ENCODE data around the gene ARHGAP32. TPM values are rescaled to one million over a fixed set of nuclear protein-coding genes. Genes with fewer than 3 reads are reported as not detected.
"Not testable (repeated sequence)": the region's sequence is repeated elsewhere in the genome, so short reads cannot be mapped to it uniquely, and the experiment has no call there.

ARHGAP32 gene
- total RNA-seq, 1 donor from 2014 or later: 42.3 TPM

DNA sequence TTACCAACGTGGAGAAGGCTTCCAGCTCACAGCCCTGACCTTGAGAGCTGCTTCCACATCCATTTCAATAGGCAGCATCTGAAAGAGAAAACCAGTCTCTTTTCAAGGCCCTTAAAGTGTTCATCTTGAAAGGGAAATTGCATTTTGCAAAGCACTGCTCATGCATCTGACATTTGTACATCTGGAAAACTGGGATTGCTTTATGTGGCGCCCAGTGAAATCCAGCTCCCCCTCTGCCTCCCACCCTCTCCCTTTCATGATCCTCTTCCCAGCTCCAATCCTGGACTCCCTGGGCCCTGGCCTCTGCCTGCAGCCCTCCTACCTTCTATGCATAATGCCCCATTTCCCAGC, 266.9 kb downstream of the ARHGAP32 start:
- H3K4me3 Mint-ChIP-seq (ENCODE audit: low read depth): no peak overlapping the region
- H3K4me1 Mint-ChIP-seq (ENCODE audit: low read depth): no peaks in the 10 kb centered on the region

DNA sequence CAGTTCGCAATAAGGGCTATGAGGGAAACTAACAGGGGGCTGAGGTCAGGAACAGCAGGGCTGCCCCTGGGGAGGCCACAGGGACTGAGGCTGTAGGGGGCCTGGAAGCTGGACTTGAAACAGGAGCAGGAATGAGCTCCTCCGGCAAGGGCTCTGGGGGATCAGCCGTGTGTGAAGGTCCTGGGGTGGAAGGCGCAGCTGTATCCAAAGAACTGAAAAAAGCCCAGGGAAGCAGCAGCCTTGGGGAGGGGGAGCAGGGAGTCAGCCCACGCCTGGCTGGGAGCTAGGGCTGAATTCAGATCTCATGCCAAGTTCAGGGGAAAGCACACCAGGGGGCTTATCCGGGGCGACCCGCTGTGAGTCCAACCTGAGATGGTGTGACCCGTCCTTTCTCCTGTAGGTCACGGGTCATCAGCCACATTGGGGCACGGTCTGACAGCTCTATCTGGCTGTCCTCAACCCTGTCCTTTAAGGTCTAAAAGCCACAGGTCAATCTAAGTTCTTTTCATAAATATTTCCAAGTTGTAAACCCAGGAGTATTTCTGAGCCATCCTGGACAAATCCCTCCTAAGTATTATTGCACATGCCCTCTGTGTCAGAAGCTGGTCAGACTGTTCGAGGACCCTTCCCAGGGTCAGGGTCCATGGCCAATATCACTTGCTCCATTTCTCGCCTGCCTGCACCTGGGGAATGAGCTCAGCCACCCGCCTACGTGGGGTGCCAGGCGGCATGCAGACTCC, 267.4 kb downstream of the ARHGAP32 start:
- no peak overlapping the region for H3K4me3 Mint-ChIP-seq (ENCODE audit: low read depth)
- no peaks in the 10 kb centered on the region for H3K36me3 Mint-ChIP-seq (ENCODE audit: insufficient read depth)
- TF ChIP-seq, protein P1, sequence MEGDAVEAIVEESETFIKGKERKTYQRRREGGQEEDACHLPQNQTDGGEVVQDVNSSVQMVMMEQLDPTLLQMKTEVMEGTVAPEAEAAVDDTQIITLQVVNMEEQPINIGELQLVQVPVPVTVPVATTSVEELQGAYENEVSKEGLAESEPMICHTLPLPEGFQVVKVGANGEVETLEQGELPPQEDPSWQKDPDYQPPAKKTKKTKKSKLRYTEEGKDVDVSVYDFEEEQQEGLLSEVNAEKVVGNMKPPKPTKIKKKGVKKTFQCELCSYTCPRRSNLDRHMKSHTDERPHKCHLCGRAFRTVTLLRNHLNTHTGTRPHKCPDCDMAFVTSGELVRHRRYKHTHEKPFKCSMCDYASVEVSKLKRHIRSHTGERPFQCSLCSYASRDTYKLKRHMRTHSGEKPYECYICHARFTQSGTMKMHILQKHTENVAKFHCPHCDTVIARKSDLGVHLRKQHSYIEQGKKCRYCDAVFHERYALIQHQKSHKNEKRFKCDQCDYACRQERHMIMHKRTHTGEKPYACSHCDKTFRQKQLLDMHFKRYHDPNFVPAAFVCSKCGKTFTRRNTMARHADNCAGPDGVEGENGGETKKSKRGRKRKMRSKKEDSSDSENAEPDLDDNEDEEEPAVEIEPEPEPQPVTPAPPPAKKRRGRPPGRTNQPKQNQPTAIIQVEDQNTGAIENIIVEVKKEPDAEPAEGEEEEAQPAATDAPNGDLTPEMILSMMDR (IDR thresholded peaks at IDR 0.05; ENCODE audit: unreplicated experiment): no peak
- no peaks in the 10 kb centered on the region for H3K4me1 Mint-ChIP-seq (ENCODE audit: low read depth)
- H3K27ac Mint-ChIP-seq: no peak overlapping the region
- H3K27me3 Mint-ChIP-seq: peaks cover 64% of the 10 kb centered on the region
- no peak for DNase-seq (ENCODE audit: low spot score, unreplicated experiment)
- H3K9me3 Mint-ChIP-seq (ENCODE audit: low read depth): no peaks in the 10 kb centered on the region

More for the DNA sequence above, 266.9 kb downstream of the ARHGAP32 start:
- no peak for DNase-seq (ENCODE audit: low spot score, unreplicated experiment)
- H3K27ac Mint-ChIP-seq: peak overlapping the region; percentile 35
- peaks cover 59% of the 10 kb centered on the region for H3K27me3 Mint-ChIP-seq
- no peaks in the 10 kb centered on the region for H3K9me3 Mint-ChIP-seq (ENCODE audit: low read depth)
- H3K36me3 Mint-ChIP-seq (ENCODE audit: insufficient read depth): no peaks in the 10 kb centered on the region
- TF ChIP-seq, protein P1 (IDR thresholded peaks at IDR 0.05; ENCODE audit: unreplicated experiment): no peak

DNA sequence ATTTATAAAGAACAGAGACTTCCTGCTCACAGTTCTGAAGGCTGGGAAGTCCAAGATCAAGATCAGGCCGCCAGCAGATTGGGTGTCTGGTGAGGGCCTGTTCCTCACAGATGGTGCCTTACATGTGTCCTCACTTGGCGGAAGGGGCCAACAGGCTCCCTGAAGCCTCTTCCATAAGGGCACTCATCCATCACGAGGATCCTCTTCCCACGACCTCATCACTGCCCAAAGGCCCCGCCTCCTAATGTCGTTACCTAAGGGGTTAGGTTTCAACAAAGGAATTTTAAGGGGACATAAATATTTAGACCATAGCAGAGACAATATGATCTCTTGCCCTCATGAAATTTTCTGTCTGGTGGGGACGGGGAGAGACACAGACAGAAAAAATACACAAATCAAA, 268.0 kb downstream of the ARHGAP32 start:
- Mint-ChIP-seq H3K27ac (no peak overlapping the region), H3K4me3 (ENCODE audit: low read depth) (no peak overlapping the region), H3K4me1 (ENCODE audit: low read depth) (no peaks in the 10 kb centered on the region), H3K27me3 (peaks cover 62% of the 10 kb centered on the region), H3K36me3 (ENCODE audit: insufficient read depth) (no peaks in the 10 kb centered on the region), H3K9me3 (ENCODE audit: low read depth) (no peaks in the 10 kb centered on the region)
- DNase-seq (ENCODE audit: low spot score, unreplicated experiment): no peak
- TF ChIP-seq, protein P1 (IDR thresholded peaks at IDR 0.05; ENCODE audit: unreplicated experiment): no peak

DNA sequence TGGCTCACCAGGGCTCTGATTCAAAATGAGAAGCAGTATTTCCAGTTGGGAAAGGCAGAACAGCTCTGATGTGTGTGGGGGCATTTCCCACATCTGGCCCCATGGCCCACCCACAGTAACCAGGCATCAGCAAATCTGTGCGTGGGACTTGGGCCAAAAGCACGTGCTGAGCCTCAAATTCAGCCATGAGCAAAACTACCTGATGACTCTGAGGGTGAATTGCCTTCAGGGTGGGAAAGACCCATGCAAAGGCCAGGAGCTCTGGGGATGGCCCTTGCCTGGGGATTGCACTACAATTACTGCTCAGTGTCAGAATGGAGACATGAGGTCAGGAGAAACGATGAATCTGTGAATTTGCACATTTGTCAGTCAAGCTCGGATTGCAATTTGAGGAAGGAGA, 270.3 kb downstream of the ARHGAP32 start:
- H3K9me3 Mint-ChIP-seq (ENCODE audit: low read depth): no peaks in the 10 kb centered on the region
- no peak overlapping the region for H3K27ac Mint-ChIP-seq
- peaks cover 45% of the 10 kb centered on the region for H3K27me3 Mint-ChIP-seq
- no peak for DNase-seq (ENCODE audit: low spot score, unreplicated experiment)
- no peak overlapping the region for H3K4me3 Mint-ChIP-seq (ENCODE audit: low read depth)
- no peaks in the 10 kb centered on the region for H3K4me1 Mint-ChIP-seq (ENCODE audit: low read depth)
- H3K36me3 Mint-ChIP-seq (ENCODE audit: insufficient read depth): no peaks in the 10 kb centered on the region
- TF ChIP-seq, protein P1 (IDR thresholded peaks at IDR 0.05; ENCODE audit: unreplicated experiment): no peak

DNA sequence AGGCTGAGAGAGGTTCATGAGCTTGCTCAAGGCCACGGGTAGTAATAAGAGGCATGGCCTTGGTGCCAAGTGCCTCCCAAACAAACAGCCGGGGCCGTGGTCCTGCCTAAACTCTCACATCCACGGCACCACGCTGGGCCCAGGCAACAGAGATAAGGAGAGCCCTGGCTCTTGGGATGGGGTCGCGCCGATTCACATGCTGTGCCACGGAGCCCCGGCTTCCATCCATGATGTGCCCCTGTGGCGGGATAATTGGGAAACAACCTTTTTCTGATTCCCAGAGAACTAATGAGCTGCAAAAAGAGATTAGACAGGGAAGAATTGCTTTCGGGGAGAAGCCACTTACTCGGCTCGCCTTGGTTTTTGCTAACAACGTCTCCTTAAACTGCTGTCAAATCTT, 271.5 kb downstream of the ARHGAP32 start:
- H3K27ac Mint-ChIP-seq: no peak overlapping the region
- H3K4me1 Mint-ChIP-seq (ENCODE audit: low read depth): no peaks in the 10 kb centered on the region
- peaks cover 39% of the 10 kb centered on the region for H3K27me3 Mint-ChIP-seq
- no peak overlapping the region for H3K4me3 Mint-ChIP-seq (ENCODE audit: low read depth)
- TF ChIP-seq, protein P1 (IDR thresholded peaks at IDR 0.05; ENCODE audit: unreplicated experiment): no peak
- no peaks in the 10 kb centered on the region for H3K36me3 Mint-ChIP-seq (ENCODE audit: insufficient read depth)
- DNase-seq (ENCODE audit: low spot score, unreplicated experiment): no peak
- peaks cover 5% of the 10 kb centered on the region for H3K9me3 Mint-ChIP-seq (ENCODE audit: low read depth)

DNA sequence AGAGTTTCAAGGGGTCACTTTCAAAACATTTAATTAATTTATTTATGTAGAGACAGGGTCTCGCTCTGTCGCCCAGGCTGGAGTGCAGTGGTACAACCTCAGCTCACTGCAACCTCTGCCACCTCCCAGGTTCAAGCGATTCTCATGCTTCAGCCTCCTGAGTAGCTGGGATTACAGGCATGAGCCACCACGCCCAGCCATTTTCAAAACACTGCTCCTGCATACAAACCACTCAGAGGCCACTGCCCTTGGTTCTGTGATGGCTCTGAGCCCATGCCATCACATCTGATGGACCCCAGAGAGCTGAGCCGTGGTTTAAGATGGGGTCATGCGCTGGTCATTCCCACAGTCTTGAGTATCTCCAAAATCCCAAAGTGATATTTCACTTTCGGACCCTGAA, 272.5 kb downstream of the ARHGAP32 start:
- not testable (repeated sequence) for H3K4me3 Mint-ChIP-seq (ENCODE audit: low read depth); H3K9me3 Mint-ChIP-seq (ENCODE audit: low read depth)
- H3K27me3 Mint-ChIP-seq: peaks cover 39% of the 10 kb centered on the region

More for the DNA sequence above, 272.5 kb downstream of the ARHGAP32 start:
- not testable (repeated sequence) for H3K4me1 Mint-ChIP-seq (ENCODE audit: low read depth); DNase-seq (ENCODE audit: low spot score, unreplicated experiment); H3K36me3 Mint-ChIP-seq (ENCODE audit: insufficient read depth); H3K27ac Mint-ChIP-seq
